GM18511 (cell line): ENCODE data around the gene MYO10.

Experiments
- ATAC-seq: cut with Tn5 transposase; IDR thresholded peaks from one replicate; pipeline ENCODE4 v1.9.1; 2021; ENCODE audit warnings: mild to moderate bottlenecking, moderate library complexity; ENCODE audit not compliant: unreplicated experiment

MYO10 gene

DNA sequence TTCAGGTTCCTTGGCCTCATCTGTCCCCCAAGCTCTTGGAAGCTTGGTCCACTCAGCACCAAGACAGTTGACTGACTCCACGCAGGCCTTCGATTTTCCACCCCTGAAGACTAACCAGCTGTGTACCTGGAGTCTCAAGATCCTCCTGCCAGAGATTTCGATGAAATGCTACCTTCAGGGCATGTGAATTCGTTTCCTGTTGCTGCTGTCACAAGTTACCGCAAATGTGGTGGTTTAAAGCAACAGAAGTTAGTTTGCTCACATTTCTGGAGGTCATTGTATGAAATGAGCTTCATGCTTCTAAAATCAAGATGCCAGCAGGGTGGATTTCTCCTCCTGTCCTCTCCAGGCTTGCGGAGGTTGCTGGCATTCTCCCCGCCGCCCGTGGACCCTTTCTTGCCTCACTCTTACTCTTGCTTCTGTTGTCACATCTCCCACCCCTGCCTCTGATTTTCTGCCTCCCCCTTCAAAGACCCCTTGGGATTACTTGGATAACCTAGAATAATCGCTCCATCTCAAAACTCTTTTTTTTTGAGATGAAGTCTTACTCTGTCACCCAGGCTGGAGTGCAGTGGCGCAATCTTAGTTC is 291.7 kb downstream of the MYO10 start:
- no peak for ATAC-seq

DNA sequence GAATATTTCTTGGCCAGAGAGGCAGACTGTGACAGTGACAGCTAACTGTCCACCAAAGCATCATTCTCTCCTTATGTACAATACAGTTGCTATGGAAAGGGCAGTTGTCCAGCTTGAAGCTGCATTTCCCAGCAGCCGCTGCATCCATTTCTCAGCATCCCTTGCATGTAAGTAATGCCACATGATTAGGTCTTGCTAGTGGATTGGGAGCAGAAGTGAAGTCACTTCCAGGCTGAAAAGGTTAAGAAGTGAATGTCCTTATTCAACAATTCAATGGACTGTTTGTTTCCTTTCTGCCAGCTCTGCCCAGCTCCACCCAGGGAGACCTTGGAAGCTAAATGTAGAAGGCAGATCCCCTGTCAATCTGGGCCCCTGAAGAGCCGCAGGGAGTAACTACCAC is 293.2 kb downstream of the MYO10 start:
- no peak for ATAC-seq

DNA sequence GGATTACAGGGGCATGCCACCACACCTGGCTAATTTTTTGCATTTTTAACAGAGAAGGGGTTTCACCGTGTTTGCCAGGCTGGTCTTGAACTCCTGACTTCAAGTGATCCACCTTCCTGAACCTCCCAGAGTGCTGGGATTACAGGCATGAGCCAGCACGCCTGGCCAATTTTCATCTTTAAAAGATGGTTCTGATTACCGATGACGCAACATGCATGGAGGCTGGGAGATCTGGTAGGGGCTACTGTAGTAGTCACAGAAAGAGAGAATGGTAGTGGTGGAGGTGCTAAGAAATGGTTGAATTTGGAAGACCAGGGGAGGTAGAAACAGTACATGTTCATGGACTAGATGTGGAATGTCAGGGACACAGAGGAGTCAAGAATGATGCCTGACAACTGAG is 296.9 kb downstream of the MYO10 start:
- ATAC-seq = no peak

DNA sequence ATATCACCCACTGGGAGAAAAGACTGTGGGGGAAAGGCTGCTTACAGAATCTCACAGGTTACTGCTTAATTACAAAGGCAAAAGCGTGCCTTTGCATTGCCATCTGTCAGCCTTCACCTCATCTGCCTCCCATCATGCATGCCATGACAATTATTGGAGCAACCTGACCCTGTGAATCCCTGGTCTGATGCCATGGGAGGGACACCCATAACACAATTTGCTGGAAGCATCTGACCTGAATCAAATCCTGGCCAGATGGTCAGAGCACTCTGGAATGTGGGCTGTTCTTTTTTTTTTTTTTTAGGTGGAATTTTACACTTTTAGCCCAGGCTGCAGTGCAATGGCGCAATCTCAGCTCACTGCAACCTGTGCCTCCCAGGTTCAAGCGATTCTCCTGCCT is 307.7 kb downstream of the MYO10 start:
- no peak for ATAC-seq

DNA sequence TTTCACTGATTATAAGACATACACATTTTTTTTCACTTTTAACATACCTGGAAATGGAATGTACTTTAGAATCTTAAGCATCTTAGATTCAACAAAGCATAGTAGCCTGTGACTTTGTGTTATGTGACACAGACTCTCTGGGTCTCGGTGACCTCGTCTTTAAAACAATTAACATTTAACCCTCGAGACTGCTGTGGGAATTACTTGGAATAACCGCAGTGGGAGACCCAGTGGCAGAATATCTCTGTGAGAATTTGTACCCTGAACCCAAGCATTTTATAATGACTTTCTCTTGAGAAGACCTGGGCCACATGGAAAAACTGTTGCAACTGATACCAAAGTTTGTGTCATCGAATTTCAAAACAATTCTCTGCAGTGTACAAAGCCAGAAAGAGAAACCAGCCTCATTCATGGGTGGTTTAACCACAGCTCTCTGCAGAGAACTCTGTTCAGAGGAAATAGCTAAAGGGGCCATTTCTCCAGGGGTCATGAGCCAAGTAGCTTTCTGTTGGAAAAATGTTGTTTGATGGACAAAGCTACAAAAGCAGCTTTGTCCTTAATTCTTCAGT is 309.3 kb downstream of the MYO10 start:
- peak; percentile 81 for ATAC-seq

DNA sequence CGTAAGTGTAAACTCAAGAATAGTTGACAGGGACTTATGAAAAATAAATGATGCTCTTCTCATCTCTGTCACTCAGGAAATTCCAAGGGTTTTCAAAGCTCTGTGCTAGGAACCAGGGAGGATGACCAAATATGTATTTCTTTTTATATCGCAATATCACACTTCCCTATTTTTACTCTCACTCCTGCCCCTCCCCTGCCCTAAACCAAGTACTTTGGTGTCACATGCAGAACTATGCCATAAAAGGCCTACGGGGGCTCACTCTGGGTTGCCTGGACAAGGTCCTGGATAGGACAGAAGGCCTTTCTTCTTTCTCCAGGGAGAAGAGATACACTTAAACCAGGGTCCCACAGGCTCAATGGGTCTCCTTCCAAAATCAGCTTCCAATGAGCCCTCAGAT is 311.0 kb downstream of the MYO10 start:
- no peak for ATAC-seq

DNA sequence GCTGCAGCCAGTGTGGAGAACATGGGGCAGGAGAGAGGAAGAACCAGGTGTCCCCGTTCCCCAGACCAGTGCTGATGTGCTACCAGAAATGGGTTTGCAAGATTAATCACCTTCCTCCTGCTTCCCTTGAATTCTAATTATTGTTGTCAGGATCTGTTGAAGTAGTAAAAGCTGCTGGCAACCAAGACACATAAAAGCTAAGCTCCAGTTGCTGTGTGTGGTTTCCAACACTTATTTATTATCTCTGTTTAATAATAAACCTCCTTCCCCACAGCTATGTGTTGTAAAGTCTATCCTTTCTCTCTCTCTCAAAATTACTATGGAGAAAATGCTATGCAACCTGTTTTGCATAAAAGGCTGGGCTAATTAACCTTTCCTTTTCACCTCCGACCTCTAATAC is 317.0 kb downstream of the MYO10 start:
- no peak for ATAC-seq

DNA sequence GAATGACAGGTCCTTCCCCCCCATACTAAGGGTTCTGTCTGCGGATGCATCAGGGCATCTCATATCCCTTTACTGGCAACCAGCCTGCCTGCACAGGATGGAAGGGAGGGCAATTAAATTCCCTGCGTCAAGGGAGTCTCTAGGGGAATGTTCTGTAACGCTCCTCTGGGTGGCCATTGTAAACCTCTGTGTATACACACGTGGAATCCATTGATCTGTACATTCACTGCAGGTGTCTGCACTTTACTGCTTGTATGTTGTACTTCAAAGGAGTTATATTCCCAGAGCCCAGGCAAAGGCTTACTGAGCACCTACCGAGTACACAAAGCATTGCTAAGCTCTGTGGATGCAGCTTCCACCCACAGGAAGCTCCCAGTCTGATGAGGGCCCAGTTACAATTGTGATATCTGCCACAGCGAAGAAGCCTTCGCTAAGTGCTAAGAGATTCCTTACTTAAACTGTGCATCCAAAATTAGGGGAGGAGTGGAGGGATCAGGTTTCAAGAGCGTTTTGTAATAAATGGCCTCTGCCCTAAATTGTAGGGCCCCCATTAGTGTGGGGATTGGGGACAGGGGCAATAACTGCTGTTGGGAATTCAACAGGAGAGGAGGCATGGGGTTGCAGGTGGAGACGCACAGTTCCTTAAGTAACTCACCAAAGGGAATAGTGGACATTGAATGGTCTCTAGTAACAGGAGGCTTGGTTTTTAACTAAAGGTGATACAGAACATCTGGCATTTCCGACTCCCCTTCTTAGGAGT is 317.8 kb downstream of the MYO10 start:
- ATAC-seq = no peak

DNA sequence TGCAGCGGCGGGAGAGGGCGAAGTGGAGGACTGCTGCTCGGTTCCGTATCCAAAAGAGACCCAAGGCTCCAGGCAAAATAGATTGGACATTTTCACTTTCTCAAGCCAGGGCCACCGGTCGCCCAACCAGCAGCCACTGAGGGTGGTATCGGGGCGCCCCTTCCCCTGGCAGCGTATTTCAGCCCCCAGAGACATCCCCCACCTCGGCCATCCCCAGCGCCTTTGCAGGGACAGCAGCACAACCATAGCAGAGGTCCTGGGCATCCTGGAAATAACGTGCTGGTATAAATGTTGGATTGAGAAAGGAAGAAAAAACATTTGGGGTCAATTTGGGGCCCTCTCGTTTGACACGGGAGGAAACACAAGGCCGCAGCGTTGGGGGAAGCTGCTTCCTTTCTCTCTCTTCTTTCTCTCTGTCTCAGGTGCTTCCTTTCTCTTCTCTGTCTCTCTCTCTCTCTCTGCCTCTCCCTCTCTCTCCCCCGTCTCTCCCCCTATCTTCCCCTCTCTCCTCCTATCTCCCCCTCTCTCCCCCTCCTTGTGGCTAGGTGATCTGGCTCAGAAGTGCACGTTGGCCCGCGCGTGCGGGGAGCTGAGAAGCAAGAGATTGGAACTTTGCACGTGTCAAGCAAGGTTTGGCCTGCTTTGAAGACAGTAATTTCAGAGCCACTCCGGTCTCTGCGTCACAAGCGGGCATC is 318.7 kb downstream of the MYO10 start:
- ATAC-seq = peak; percentile 16

DNA sequence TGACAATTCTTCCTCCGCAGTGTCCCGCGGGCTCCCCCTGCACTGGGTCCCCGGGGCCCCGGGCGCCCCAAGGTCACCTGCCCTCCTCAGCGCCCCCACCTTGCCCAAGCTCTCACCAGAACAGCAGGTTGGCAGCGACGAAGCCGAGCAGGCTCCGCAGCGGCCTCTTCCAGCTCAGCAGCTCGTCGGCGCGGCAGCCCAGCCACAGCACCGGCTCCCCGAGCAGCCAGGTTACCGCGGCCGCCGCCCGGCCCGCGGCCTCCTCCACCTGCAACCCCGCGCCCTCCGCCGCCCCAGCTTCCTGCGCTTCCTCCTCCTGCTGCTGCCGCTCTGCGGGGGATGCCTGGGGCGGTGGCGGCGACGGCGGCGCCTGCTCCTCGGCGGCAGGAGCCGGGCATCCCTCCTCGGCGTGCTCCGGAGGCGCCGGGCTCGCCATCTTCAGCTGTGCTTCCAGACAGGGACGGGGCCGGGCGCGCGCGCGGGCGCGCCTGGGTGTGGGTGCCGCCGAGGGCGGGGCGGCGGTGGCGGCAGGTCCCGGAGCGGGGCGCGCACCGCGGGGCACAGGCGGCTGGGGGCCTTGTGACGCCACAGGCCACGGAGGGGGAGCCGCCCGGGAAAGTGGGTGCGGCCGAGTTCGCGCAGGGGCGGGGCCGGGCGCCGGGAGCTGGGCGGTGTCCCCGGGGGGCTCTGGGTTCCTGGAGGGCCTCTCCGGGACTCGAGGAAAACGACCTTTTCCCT is 319.4 kb downstream of the MYO10 start, which contains the start of gene RETREG1:
TSS of gene RETREG1 (minus strand) at position 462 of the 738 bp plus-strand sequence. CDS start at position 436, 26 bp downstream.
- ATAC-seq = peak; percentile 69

DNA sequence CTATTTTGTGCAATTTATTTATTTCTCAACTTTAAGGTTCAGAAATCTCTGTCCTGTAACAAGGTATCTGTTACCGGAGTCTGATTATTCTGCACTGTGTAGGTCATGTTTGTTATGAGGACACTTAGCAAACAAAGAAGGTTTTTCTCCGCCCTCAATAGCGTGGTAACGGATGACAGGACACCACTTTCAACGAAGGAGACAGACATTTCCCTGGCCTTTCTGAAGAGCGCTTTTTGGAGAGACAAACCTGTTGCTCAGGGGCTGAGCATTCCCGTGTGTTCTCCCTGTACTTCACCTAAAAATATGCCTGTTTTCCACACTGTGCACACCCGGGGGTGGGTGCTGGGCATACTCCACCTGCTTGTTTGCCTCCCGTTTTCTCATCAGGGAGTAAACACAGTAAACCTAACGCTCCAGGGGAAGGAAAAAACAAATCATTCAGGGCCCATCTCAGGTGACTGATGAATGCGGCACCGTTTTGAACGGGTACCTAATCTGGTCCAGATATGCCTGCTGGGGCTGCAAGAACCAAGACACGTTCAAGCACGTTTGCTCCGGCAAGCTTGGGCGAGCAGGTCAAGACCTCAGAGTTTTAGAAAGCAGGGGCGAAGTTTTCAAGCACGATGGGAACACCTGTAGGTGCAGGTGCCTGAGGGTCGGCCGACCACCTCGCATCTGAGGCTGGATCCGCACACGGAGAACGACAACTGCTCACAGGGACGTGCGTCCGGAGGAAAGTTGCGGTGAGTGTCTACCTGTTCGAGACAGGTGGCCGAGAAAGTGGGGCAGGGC is 320.1 kb downstream of the MYO10 start:
- peak; percentile 8 for ATAC-seq

DNA sequence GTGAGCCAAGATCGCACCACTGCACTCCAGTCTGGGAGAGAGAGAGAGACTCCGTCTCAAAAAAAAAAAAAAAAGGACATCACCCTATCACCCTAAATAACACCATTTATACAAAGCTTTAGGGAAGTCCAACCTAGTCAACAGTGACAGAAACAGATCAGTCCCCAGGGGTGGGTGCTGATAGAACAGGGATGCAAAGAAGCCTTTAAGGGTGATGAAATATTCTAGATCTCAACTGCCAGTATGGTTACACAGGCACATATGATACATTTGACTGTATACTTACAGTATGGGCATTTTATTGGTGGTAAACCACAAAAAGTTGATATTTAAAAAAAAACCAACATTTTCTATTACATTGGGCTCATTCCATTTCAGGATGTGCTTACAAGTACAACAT is 324.1 kb downstream of the MYO10 start:
- no peak for ATAC-seq
